Ovary (tissue), 9 donors: ENCODE results near the gene SPATA6L. TPM values are rescaled to one million over a fixed set of nuclear protein-coding genes. Genes with fewer than 3 reads are reported as not detected.

Experiments
- DNase-seq, 5 donors: peaks; one replicate each; pipeline ENCODE4 v3.0.0-alpha.2; 2019 to 2020
- H3K27ac ChIP-seq, 2 donors: fragments of 200-600 bp; one replicate each; pipeline versions ENCODE4 v1.5.1 to v1.8.0; 2019 to 2022
- H3K27me3 ChIP-seq: fragments of 200-600 bp; one replicate; pipeline ENCODE4 v1.8.0; 2022
- H3K36me3 ChIP-seq: fragments of 200-600 bp; sonication (generic); one replicate; pipeline ENCODE4 v1.5.1; 2019
- H3K4me1 ChIP-seq: one replicate; pipeline ENCODE4 v1.8.1; 2013; ENCODE audit warnings: mild to moderate bottlenecking, moderate library complexity; ENCODE audit not compliant: insufficient read depth
- H3K4me3 ChIP-seq: fragments of 200-600 bp; sonication (generic); one replicate; pipeline ENCODE4 v1.5.1; 2017
- H3K9me3 ChIP-seq, 2 donors: fragments of 200-600 bp in 1 of 2; sonication (generic) in 1 of 2; one replicate each; pipeline versions ENCODE4 v1.5.1 to v1.8.1; 2013 to 2019; ENCODE audit warnings: mild to moderate bottlenecking in 1 of 2, moderate library complexity in 1 of 2
- CTCF ChIP-seq, 3 donors: fragments of 450-650 bp in 2 of 3; fragments of 200-600 bp in 1 of 3; IDR thresholded peaks; one replicate each; pipeline versions ENCODE4 v1.5.1 to v1.8.0; 2016 to 2022; ENCODE audit warnings: antibody characterized with exemption in 3 of 3, mild to moderate bottlenecking in 1 of 3
- EP300 ChIP-seq: sonication (generic); formaldehyde crosslinking; IDR thresholded peaks from one replicate; pipeline ENCODE4 v1.6.1; 2017; ENCODE audit warnings: antibody characterized with exemption
- POLR2A ChIP-seq: fragments of 450-650 bp; IDR thresholded peaks from one replicate; pipeline ENCODE4 v1.6.1; 2017; ENCODE audit warnings: antibody characterized with exemption, mild to moderate bottlenecking, moderate library complexity
- WGBS, 3 donors: extraction: QIAGEN DNeasy Blood & Tissue Kit in 1 of 3; methylation state at CpG; one replicate each; pipeline versions ENCODE4 v1.1.5 to v1.1.7; 2013 to 2017; 5-methylcytosine and 5-hydroxymethylcytosine counted together
- intact Hi-C, 4 donors: fragments of 100-400 bp; cut with DNase I; formaldehyde crosslinking; loops; one replicate each; pipeline versions ENCODE4 v1.11.0 to v1.15.1; 2022 to 2023
- polyA plus RNA-seq, 2 donors: library from polyadenylated mRNA; stranded (reverse); fragments of 200-250 nt in 1 of 2; fragments of 350-450 nt in 1 of 2; fragmentation: Illumina TruSeq in 1 of 2; extraction: RNeasy Lipid Tissue Mini Kit (QIAGEN cat#74804) in 1 of 2; gene quantifications; one replicate each; pipeline ENCODE4 v1.2.3, GENCODE V29; 2013 to 2014
- total RNA-seq, 7 donors: library from RNA; depleted of rRNA in 2 of 7; stranded (reverse); fragments of >200 nt in 2 of 7; fragmentation: NEBNext Ultra II Directional in 3 of 7; extraction: Animal tissue kit (Norgen Biotek cat#: 25700) in 3 of 7; gene quantifications; one replicate each; pipeline versions ENCODE4 v1.1.0 to v1.2.4, GENCODE V29; 2016 to 2023
- donor health status: DM: no; HTN: no; CAD: no; lungs with moderate emphysema.
- donor health status: DM: no; HTN: no; CAD: no.
- donor health status: Bipolar disorder and iron deficiency.
- donor health status: DM: yes; HTN: yes; CAD: no.
- donor health status: DM: no; HTN: no; CAD: no.
- donor health status: DM: yes; HTN: yes; CAD: no.

SPATA6L gene
- total and polyA plus RNA-seq, 9 donors, result 0.69 to 25.0 (median 2.1) TPM

- DNase-seq, result no peak
- TF ChIP-seq CTCF (IDR thresholded peaks at IDR 0.05) (no peak), POLR2A (no peak), EP300 (no peak)
- Histone ChIP-seq H3K27me3 (no peaks in the 10 kb centered on the region), H3K27ac (no peak overlapping the region), H3K36me3 (no peaks in the 10 kb centered on the region), H3K4me3 (no peak overlapping the region), H3K9me3 (no peaks in the 10 kb centered on the region), H3K4me1 (no peaks in the 10 kb centered on the region)
- 68 to 72% (median 71%) methylated on average over 5 of the region's 5 CpGs for WGBS, 3 donors
- intact Hi-C loops, result no loop called here
Observed at GRCh38 chr9:4572184-4572826, 94.0 kb downstream of the SPATA6L start.

- H3K27ac ChIP-seq, result no peak overlapping the region
- no peaks in the 10 kb centered on the region for H3K4me1 ChIP-seq
- TF ChIP-seq CTCF (IDR thresholded peaks at IDR 0.05) (no peak), EP300 (no peak), POLR2A (no peak)
Observed at GRCh38 chr9:4569101-4569500, 97.2 kb downstream of the SPATA6L start.

GRCh38 chr9:4567601-4568000 is 98.7 kb downstream of the SPATA6L start:
- no peak for TF ChIP-seq EP300
- no peak for TF ChIP-seq POLR2A
- TF ChIP-seq CTCF (IDR thresholded peaks at IDR 0.05), result no peak
- H3K27me3 ChIP-seq, result no peaks in the 10 kb centered on the region
- no peaks in the 10 kb centered on the region for H3K4me1 ChIP-seq
- no peaks in the 10 kb centered on the region for H3K9me3 ChIP-seq
- intact Hi-C loops, result no loop called here
- H3K4me3 ChIP-seq, result no peak overlapping the region
- H3K27ac ChIP-seq, result no peak overlapping the region
- no peak for DNase-seq
- 84 to 90% (median 87%) methylated on average over 8 of the region's 8 CpGs for WGBS, 3 donors
- no peaks in the 10 kb centered on the region for H3K36me3 ChIP-seq

More at GRCh38 chr9:4569101-4569500, 97.2 kb downstream of the SPATA6L start:
- no peaks in the 10 kb centered on the region for H3K27me3 ChIP-seq
- H3K9me3 ChIP-seq, result no peaks in the 10 kb centered on the region
- no peaks in the 10 kb centered on the region for H3K36me3 ChIP-seq
- no peak for DNase-seq
- H3K4me3 ChIP-seq, result no peak overlapping the region
- intact Hi-C loops, result no loop called here

- Histone ChIP-seq H3K36me3 (no peaks in the 10 kb centered on the region), H3K9me3 (no peaks in the 10 kb centered on the region), H3K4me3 (no peak overlapping the region), H3K4me1 (no peaks in the 10 kb centered on the region), H3K27me3 (no peaks in the 10 kb centered on the region), H3K27ac (no peak overlapping the region)
- intact Hi-C loops, result no loop called here
- TF ChIP-seq EP300 (no peak), POLR2A (no peak), CTCF (IDR thresholded peaks at IDR 0.05) (no peak)
- 88 to 91% (median 90%) methylated on average over 2 of the region's 2 CpGs for WGBS, 3 donors
- DNase-seq, result no peak
Observed at GRCh38 chr9:4566806-4567205, 99.5 kb downstream of the SPATA6L start.
